HL-60 (cell line): ENCODE results near the gene RASSF7.
"Not testable (repeated sequence)": the region's sequence is repeated elsewhere in the genome, so short reads cannot be mapped to it uniquely, and the experiment has no call there.

Experiments used
- DNase-seq, 2 experiments: peaks; one replicate each; pipeline ENCODE4 v3.0.0-alpha.2; 2010 to 2020; ENCODE audit warnings: low read depth in 1 of 2, low spot score in 1 of 2
- H3K27ac ChIP-seq: fragments of 250-450 bp; sonication (Bioruptor Pico); replicated peaks from 2 replicates; pipeline ENCODE4 v1.5.1; 2020; ENCODE audit warnings: mild to moderate bottlenecking, moderate library complexity
- H3K27me3 ChIP-seq: fragments of 250-450 bp; sonication (Bioruptor Pico); 2 replicates; pipeline ENCODE4 v1.5.1; 2021; ENCODE audit warnings: mild to moderate bottlenecking, moderate library complexity; ENCODE audit not compliant: insufficient read depth, poor library complexity, severe bottlenecking
- H3K4me3 ChIP-seq: replicated peaks from 2 replicates; pipeline ENCODE4 v1.5.1; 2011; ENCODE audit warnings: mild to moderate bottlenecking, control low read depth, low read length; ENCODE audit not compliant: insufficient read depth
- CTCF ChIP-seq: IDR thresholded peaks from one replicate; pipeline ENCODE4 v1.5.1; 2011; ENCODE audit warnings: low read length, control low read depth, inconsistent platforms; ENCODE audit not compliant: insufficient read depth
- GABPA ChIP-seq: IDR thresholded peaks from 2 replicates; pipeline ENCODE4 v1.6.1; 2012; ENCODE audit warnings: low read depth
- POLR2AphosphoS5 ChIP-seq: IDR thresholded peaks from 2 replicates; pipeline ENCODE4 v1.6.1; 2012; ENCODE audit warnings: low read depth
- REST ChIP-seq: IDR thresholded peaks from 2 replicates; pipeline ENCODE4 v1.6.1; 2012; ENCODE audit warnings: low read depth; ENCODE audit not compliant: insufficient replicate concordance
- SPI1 ChIP-seq: IDR thresholded peaks from 2 replicates; pipeline ENCODE4 v1.6.1; 2012; ENCODE audit warnings: low read depth, mild to moderate bottlenecking, borderline replicate concordance

Gene RASSF7

GRCh38 chr11:515131-515530 is 45.6 kb upstream of the RASSF7 start:
- Histone ChIP-seq H3K4me3 (no peak overlapping the region), H3K27ac (no peak overlapping the region), H3K27me3 (no peaks in the 10 kb centered on the region)
- no peak for DNase-seq
- TF ChIP-seq REST (no peak), POLR2AphosphoS5 (no peak), CTCF (no peak), GABPA (no peak), SPI1 (no peak)

- no peak overlapping the region for H3K27ac ChIP-seq
- H3K4me3 ChIP-seq = no peak overlapping the region
- TF ChIP-seq REST (no peak), SPI1 (no peak), POLR2AphosphoS5 (no peak), GABPA (no peak), CTCF (no peak)
- no peak for DNase-seq
- no peaks in the 10 kb centered on the region for H3K27me3 ChIP-seq
Measured at GRCh38 chr11:516400-516799, 44.4 kb upstream of the RASSF7 start.

- not testable (repeated sequence) for H3K27ac ChIP-seq, DNase-seq, H3K4me3 ChIP-seq, H3K27me3 ChIP-seq
Measured at GRCh38 chr11:516918-517685, 43.7 kb upstream of the RASSF7 start.

GRCh38 chr11:518463-519202 is 42.1 kb upstream of the RASSF7 start:
- Histone ChIP-seq H3K4me3 (no peak overlapping the region), H3K27me3 (no peaks in the 10 kb centered on the region), H3K27ac (peak overlapping the region; percentile 39; the same call in 1 of the 2 replicates)
- peak; percentile 83 to 90 for DNase-seq
- no peak for TF ChIP-seq POLR2AphosphoS5
- TF ChIP-seq GABPA = 0 out of 2 replicates have a peak, but pooled peaks have one; percentile 21
- TF ChIP-seq CTCF = peak; percentile 68
- peak; percentile 12; the same call in 1 of the 2 replicates for TF ChIP-seq SPI1
